Measurements from ENCODE around the gene HEG1.

Gene HEG1

GRCh38 chr3:124938896-124939295 lies 116.9 kb downstream of the HEG1 start:
- CTCF ChIA-PET, result interaction anchor here (1.1 to 1.9 kb wide), 4 partner anchors 8 to 15 kb away, joined by 3 to 5 read pairs (median 4); no protein-coding TSS in a partner anchor
- 100% methylated on average over 4 of the region's 5 CpGs for WGBS (ENCODE audit: insufficient coverage)
- no peak overlapping the region for H3K4me3 ChIP-seq (ENCODE audit: control insufficient read depth in 1 of 7, extremely low read depth in 1 of 7, insufficient read depth in 4 of 7, low read depth in 2 of 7, low read length in 6 of 7)
- POLR2A ChIA-PET, result no interaction called here
- H3K27ac ChIP-seq (ENCODE audit: insufficient read depth in 1 of 2, low read depth in 1 of 2, low read length in 2 of 2, poor library complexity in 1 of 2, severe bottlenecking in 2 of 2), result no peak overlapping the region
- H3K27me3 ChIP-seq (replicated peaks in 2 of 5; ENCODE audit: control insufficient read depth in 4 of 5, insufficient read depth in 5 of 5, low read length in 4 of 5), result no peaks in the 10 kb centered on the region
- H3K36me3 ChIP-seq (ENCODE audit: control insufficient read depth in 4 of 4, insufficient read depth in 4 of 4, low read length in 3 of 4), result no peaks in the 10 kb centered on the region
- H3K4me1 ChIP-seq (ENCODE audit: control extremely low read depth in 1 of 4, control insufficient read depth in 4 of 4, insufficient read depth in 4 of 4, low read length in 3 of 4), result peaks cover 0 to 8% (median 2%) of the 10 kb centered on the region in 4 experiments
- no peak for DNase-seq
- no peaks in the 10 kb centered on the region for H3K9me3 ChIP-seq (ENCODE audit: control extremely low read depth in 1 of 5, control insufficient read depth in 4 of 5, insufficient read depth in 2 of 5, low read depth in 1 of 5, low read length in 4 of 5)

GRCh38 chr3:124937049-124937448 lies 118.7 kb downstream of the HEG1 start:
- DNase-seq, result no peak
- Histone ChIP-seq H3K27ac (ENCODE audit: insufficient read depth in 1 of 2, low read depth in 1 of 2, low read length in 2 of 2, poor library complexity in 1 of 2, severe bottlenecking in 2 of 2) (no peak overlapping the region), H3K36me3 (ENCODE audit: control insufficient read depth in 4 of 4, insufficient read depth in 4 of 4, low read length in 3 of 4) (no peaks in the 10 kb centered on the region), H3K27me3 (replicated peaks in 2 of 5; ENCODE audit: control insufficient read depth in 4 of 5, insufficient read depth in 5 of 5, low read length in 4 of 5) (no peaks in the 10 kb centered on the region), H3K4me1 (ENCODE audit: control extremely low read depth in 1 of 4, control insufficient read depth in 4 of 4, insufficient read depth in 4 of 4, low read length in 3 of 4) (peaks cover 0 to 7% (median 2%) of the 10 kb centered on the region in 4 experiments), H3K9me3 (ENCODE audit: control extremely low read depth in 1 of 5, control insufficient read depth in 4 of 5, insufficient read depth in 2 of 5, low read depth in 1 of 5, low read length in 4 of 5) (no peaks in the 10 kb centered on the region), H3K4me3 (ENCODE audit: control insufficient read depth in 1 of 7, extremely low read depth in 1 of 7, insufficient read depth in 4 of 7, low read depth in 2 of 7, low read length in 6 of 7) (no peak overlapping the region)
- ChIA-PET CTCF (interaction anchor here (0.6 to 2.5 kb wide), 2 partner anchors 9 to 10 kb away, joined by 3 to 12 read pairs; no protein-coding TSS in a partner anchor), POLR2A (no interaction called here)
- WGBS (ENCODE audit: insufficient coverage), result no CpG with 5 or more reads among the region's 3 CpGs

GRCh38 chr3:124935794-124936542 lies 119.8 kb downstream of the HEG1 start:
- POLR2A ChIA-PET, result no interaction called here
- CTCF ChIA-PET, result interaction anchor here (0.8 to 2.5 kb wide), 4 partner anchors 9 to 175 kb away, joined by 3 to 12 read pairs (median 4); no protein-coding TSS in a partner anchor
- Histone ChIP-seq H3K4me1 (ENCODE audit: control extremely low read depth in 1 of 4, control insufficient read depth in 4 of 4, insufficient read depth in 4 of 4, low read length in 3 of 4) (no peaks in the 10 kb centered on the region), H3K27me3 (replicated peaks in 2 of 5; ENCODE audit: control insufficient read depth in 4 of 5, insufficient read depth in 5 of 5, low read length in 4 of 5) (no peaks in the 10 kb centered on the region), H3K9me3 (ENCODE audit: control extremely low read depth in 1 of 5, control insufficient read depth in 4 of 5, insufficient read depth in 2 of 5, low read depth in 1 of 5, low read length in 4 of 5) (no peaks in the 10 kb centered on the region), H3K27ac (ENCODE audit: insufficient read depth in 1 of 2, low read depth in 1 of 2, low read length in 2 of 2, poor library complexity in 1 of 2, severe bottlenecking in 2 of 2) (no peak overlapping the region), H3K36me3 (ENCODE audit: control insufficient read depth in 4 of 4, insufficient read depth in 4 of 4, low read length in 3 of 4) (no peaks in the 10 kb centered on the region), H3K4me3 (ENCODE audit: control insufficient read depth in 1 of 7, extremely low read depth in 1 of 7, insufficient read depth in 4 of 7, low read depth in 2 of 7, low read length in 6 of 7) (no peak overlapping the region)
- 100% methylated on average over 2 of the region's 5 CpGs for WGBS (ENCODE audit: insufficient coverage)
- no peak for DNase-seq

GRCh38 chr3:124935264-124935663 lies 120.5 kb downstream of the HEG1 start:
- Histone ChIP-seq H3K36me3 (ENCODE audit: control insufficient read depth in 4 of 4, insufficient read depth in 4 of 4, low read length in 3 of 4) (no peaks in the 10 kb centered on the region), H3K27me3 (replicated peaks in 2 of 5; ENCODE audit: control insufficient read depth in 4 of 5, insufficient read depth in 5 of 5, low read length in 4 of 5) (no peaks in the 10 kb centered on the region), H3K9me3 (ENCODE audit: control extremely low read depth in 1 of 5, control insufficient read depth in 4 of 5, insufficient read depth in 2 of 5, low read depth in 1 of 5, low read length in 4 of 5) (no peaks in the 10 kb centered on the region), H3K4me1 (ENCODE audit: control extremely low read depth in 1 of 4, control insufficient read depth in 4 of 4, insufficient read depth in 4 of 4, low read length in 3 of 4) (no peaks in the 10 kb centered on the region), H3K4me3 (ENCODE audit: control insufficient read depth in 1 of 7, extremely low read depth in 1 of 7, insufficient read depth in 4 of 7, low read depth in 2 of 7, low read length in 6 of 7) (no peak overlapping the region), H3K27ac (ENCODE audit: insufficient read depth in 1 of 2, low read depth in 1 of 2, low read length in 2 of 2, poor library complexity in 1 of 2, severe bottlenecking in 2 of 2) (no peak overlapping the region)
- ChIA-PET CTCF (interaction anchor here (0.8 to 2.5 kb wide), 4 partner anchors 8 to 174 kb away, joined by 3 to 12 read pairs (median 4); no protein-coding TSS in a partner anchor), POLR2A (no interaction called here)
- no peak for DNase-seq

- Histone ChIP-seq H3K4me3 (ENCODE audit: control insufficient read depth in 1 of 7, extremely low read depth in 1 of 7, insufficient read depth in 4 of 7, low read depth in 2 of 7, low read length in 6 of 7) (no peak within 1 kb of the TSS), H3K27me3 (replicated peaks in 2 of 5; ENCODE audit: control insufficient read depth in 4 of 5, insufficient read depth in 5 of 5, low read length in 4 of 5) (no peaks in the 10 kb centered on the region), H3K36me3 (ENCODE audit: control insufficient read depth in 4 of 4, insufficient read depth in 4 of 4, low read length in 3 of 4) (no peaks in the 10 kb centered on the region), H3K4me1 (ENCODE audit: control extremely low read depth in 1 of 4, control insufficient read depth in 4 of 4, insufficient read depth in 4 of 4, low read length in 3 of 4) (no peaks in the 10 kb centered on the region), H3K27ac (ENCODE audit: insufficient read depth in 1 of 2, low read depth in 1 of 2, low read length in 2 of 2, poor library complexity in 1 of 2, severe bottlenecking in 2 of 2) (no peak within 1 kb of the TSS), H3K9me3 (ENCODE audit: control extremely low read depth in 1 of 5, control insufficient read depth in 4 of 5, insufficient read depth in 2 of 5, low read depth in 1 of 5, low read length in 4 of 5) (no peaks in the 10 kb centered on the region)
- ChIA-PET CTCF (interaction anchor here (0.9 to 2.5 kb wide), 3 partner anchors 8 to 175 kb away, joined by 3 to 12 read pairs (median 5); no protein-coding TSS in a partner anchor), POLR2A (no interaction called here)
- WGBS (ENCODE audit: insufficient coverage), result 98% methylated on average over 5 of the region's 5 CpGs
- DNase-seq, result no peak
Measured at GRCh38 chr3:124934577-124934976, 121.2 kb downstream of the HEG1 start, which contains the start of gene MUC13. MUC13 (minus strand) TSS chr3:124934751; CDS start chr3:124934712, 39 bp downstream.

- DNase-seq, result peak; percentile 53 to 81 (median 75)
- H3K27me3 ChIP-seq (replicated peaks in 2 of 5; ENCODE audit: control insufficient read depth in 4 of 5, insufficient read depth in 5 of 5, low read length in 4 of 5), result peaks cover 0 to 2% (median 0%) of the 10 kb centered on the region in 5 experiments
- no peak overlapping the region for H3K27ac ChIP-seq (ENCODE audit: insufficient read depth in 1 of 2, low read depth in 1 of 2, low read length in 2 of 2, poor library complexity in 1 of 2, severe bottlenecking in 2 of 2)
- POLR2A ChIA-PET, result interaction anchor here (0.7 kb wide), 1 partner anchor 57 kb away, joined by 4 read pairs; no protein-coding TSS in a partner anchor
- CTCF ChIA-PET, result interaction anchor here (0.7 to 2.6 kb wide), 9 partner anchors 11 to 658 kb away, joined by 3 to 11 read pairs (median 4); no protein-coding TSS in a partner anchor
- H3K4me3 ChIP-seq (ENCODE audit: control insufficient read depth in 1 of 7, extremely low read depth in 1 of 7, insufficient read depth in 4 of 7, low read depth in 2 of 7, low read length in 6 of 7), result no peak overlapping the region
- H3K4me1 ChIP-seq (ENCODE audit: control extremely low read depth in 1 of 4, control insufficient read depth in 4 of 4, insufficient read depth in 4 of 4, low read length in 3 of 4), result no peaks in the 10 kb centered on the region
- no peaks in the 10 kb centered on the region for H3K9me3 ChIP-seq (ENCODE audit: control extremely low read depth in 1 of 5, control insufficient read depth in 4 of 5, insufficient read depth in 2 of 5, low read depth in 1 of 5, low read length in 4 of 5)
- H3K36me3 ChIP-seq (ENCODE audit: control insufficient read depth in 4 of 4, insufficient read depth in 4 of 4, low read length in 3 of 4), result no peaks in the 10 kb centered on the region
- 100% methylated on average over 1 of the region's 4 CpGs for WGBS (ENCODE audit: insufficient coverage)
Measured at GRCh38 chr3:124928333-124929202, 127.2 kb downstream of the HEG1 start.

Data from common myeloid progenitor, CD34-positive (primary cell).